ENCODE results near the gene SAMD11. TPM values are rescaled to one million over a fixed set of nuclear protein-coding genes. Genes with fewer than 3 reads are reported as not detected.

SAMD11 gene
- total and polyA plus RNA-seq, 10 of the 15 experiments (the other 5 are each of a cell fraction or from before 2014, with no cell fraction given): 0.04 to 0.31 (median 0.19) TPM; not detected in 6

DNA sequence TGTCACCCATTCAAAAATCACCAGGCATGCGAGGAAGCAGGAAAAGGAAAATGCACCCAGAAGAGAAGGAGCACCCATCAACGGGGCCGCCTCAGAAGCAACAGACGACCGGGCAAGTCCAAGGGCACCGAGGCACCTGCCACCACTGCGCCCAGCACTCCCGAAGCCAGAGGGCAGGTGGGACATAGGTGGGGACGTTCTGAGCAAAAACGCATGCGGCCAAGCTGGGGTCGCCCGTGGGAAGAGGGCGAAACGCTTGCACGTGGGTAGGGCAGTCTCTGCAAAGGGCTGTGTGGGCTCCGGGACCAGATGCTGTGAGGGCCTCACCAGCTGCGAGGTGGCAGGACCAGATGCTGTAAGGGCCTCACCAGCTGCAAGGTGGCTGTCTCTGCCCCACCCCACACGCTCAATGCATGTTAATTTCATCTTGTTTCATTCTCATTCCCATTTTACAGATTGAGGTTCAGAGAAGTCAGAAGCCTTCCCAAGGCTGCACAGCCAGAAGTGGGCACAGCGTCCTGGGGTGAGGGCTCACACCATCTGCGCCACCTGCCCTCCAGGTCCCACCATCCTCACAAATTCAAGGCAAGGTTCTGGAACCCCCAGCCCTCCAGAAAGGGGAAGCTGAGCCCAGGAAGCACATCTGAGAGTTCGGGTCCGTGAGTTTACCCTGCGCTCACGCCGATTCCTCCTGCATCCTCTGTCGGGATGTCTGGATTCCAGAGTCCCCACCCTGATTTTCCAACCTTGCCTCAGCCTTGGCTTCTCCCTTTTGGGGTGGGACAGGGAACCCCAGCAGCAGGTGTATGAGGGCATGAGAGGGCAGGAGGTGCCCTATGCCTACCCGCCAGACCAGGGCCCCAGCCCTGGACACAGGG, 8.2 kb upstream of the SAMD11 start:
- Histone ChIP-seq H3K4me2 (ENCODE audit: control insufficient read depth, insufficient read depth) (no peak overlapping the region), H3K4me3 (no peak overlapping the region), H3K27me3 (replicated peaks in 1 of 2; ENCODE audit: control insufficient read depth in 2 of 2, insufficient read depth in 2 of 2, low read length in 1 of 2) (peaks cover 2% of the 10 kb centered on the region in 2 experiments; a peak in 3 of 4 replicates), H3K79me2 (ENCODE audit: control insufficient read depth, insufficient read depth, low read length) (no peaks in the 10 kb centered on the region), H3K27ac (ENCODE audit: control insufficient read depth, insufficient read depth) (no peak overlapping the region), H4K20me1 (ENCODE audit: control insufficient read depth, insufficient read depth) (no peaks in the 10 kb centered on the region; the same call in 1 of the 2 replicates), H2AFZ (ENCODE audit: control insufficient read depth, low read depth, low read length) (no peak overlapping the region), H3K9ac (ENCODE audit: control insufficient read depth, insufficient read depth, low read length) (no peak overlapping the region), H3K9me3 (replicated peaks; ENCODE audit: control insufficient read depth, insufficient read depth, low read length) (no peaks in the 10 kb centered on the region), H3K36me3 (ENCODE audit: control insufficient read depth in 2 of 2, insufficient read depth in 2 of 2, low read length in 1 of 2) (no peaks in the 10 kb centered on the region), H3K4me1 (ENCODE audit: control insufficient read depth, insufficient read depth, low read length) (no peaks in the 10 kb centered on the region)
- no TSS peak for BruUV-seq (replicated peaks)
- CTCF ChIA-PET: interaction anchor here (1.0 kb wide), 1 partner anchor 118 kb away, joined by 3 read pairs; no protein-coding TSS in a partner anchor
- in situ Hi-C loops (cut with MboI): no loop called here
- SMC1A ChIA-PET (ENCODE audit: uncharacterized antibody, unreplicated experiment): no interaction called here
- RAD21 ChIA-PET (ENCODE audit: unreplicated experiment): no interaction called here
- WGBS (ENCODE audit: insufficient coverage, insufficient replicate concordance, low lambda C conversion rate, missing lambda C conversion rate): 23% methylated on average over 28 of the region's 28 CpGs
- DNase-seq (ENCODE audit: low read depth, low spot score): no peak
- no peak for FAIRE-seq
- ATAC-seq: no peak
- TF ChIP-seq FOXM1 (IDR thresholded peaks at IDR 0.05; ENCODE audit: low read depth, low read length) (no peak), POLR2AphosphoS2 (IDR thresholded peaks at IDR 0.05; ENCODE audit: low read depth, low read length) (no peak), SREBF2 (IDR thresholded peaks at IDR 0.05; ENCODE audit: low read length) (no peak), FOS (IDR thresholded peaks at IDR 0.05; ENCODE audit: borderline replicate concordance, extremely low read depth, insufficient read length) (no peak), CREB1 (IDR thresholded peaks at IDR 0.05; ENCODE audit: low read depth) (no peak), STAT1 (conservative IDR thresholded peaks at IDR 0.05) (no peak), RBBP5 (conservative IDR thresholded peaks at IDR 0.05) (no peak), ESRRA (IDR thresholded peaks at IDR 0.05; ENCODE audit: low read length) (no peak), REST (IDR thresholded peaks at IDR 0.05; ENCODE audit: low read depth, low read length) (no peak), RELA (IDR thresholded peaks at IDR 0.05; ENCODE audit: borderline replicate concordance, partially characterized antibody) (no peak), POLR2AphosphoS5 (IDR thresholded peaks at IDR 0.05; ENCODE audit: low read length) (no peak)
- intact Hi-C loops (cut with micrococcal nuclease; ENCODE audit: unreplicated experiment): no loop called here
- POLR2A ChIA-PET: no interaction called here
